HFF-Myc (cell line): ENCODE measurements around the gene HSPA12B.
A peak's percentile ranks its signal among the peaks of the same experiment; 100 is the strongest.

Experiments
- DNase-seq: peaks from one replicate; pipeline ENCODE4 v3.0.0-alpha.2; 2011; ENCODE audit warnings: low read depth; ENCODE audit errors: extremely low read depth
- H3K4me3 ChIP-seq: replicated peaks from 2 replicates; pipeline ENCODE4 v1.5.1; 2011; ENCODE audit warnings: low read depth, mild to moderate bottlenecking, control low read depth, low read length
- TF ChIP-seq, protein P1 (sequence below): IDR thresholded peaks from 2 replicates; pipeline ENCODE4 v1.5.1; 2012; ENCODE audit warnings: mild to moderate bottlenecking, low read depth, low read length, control low read depth; ENCODE audit errors: missing control alignments

The HSPA12B gene

DNA sequence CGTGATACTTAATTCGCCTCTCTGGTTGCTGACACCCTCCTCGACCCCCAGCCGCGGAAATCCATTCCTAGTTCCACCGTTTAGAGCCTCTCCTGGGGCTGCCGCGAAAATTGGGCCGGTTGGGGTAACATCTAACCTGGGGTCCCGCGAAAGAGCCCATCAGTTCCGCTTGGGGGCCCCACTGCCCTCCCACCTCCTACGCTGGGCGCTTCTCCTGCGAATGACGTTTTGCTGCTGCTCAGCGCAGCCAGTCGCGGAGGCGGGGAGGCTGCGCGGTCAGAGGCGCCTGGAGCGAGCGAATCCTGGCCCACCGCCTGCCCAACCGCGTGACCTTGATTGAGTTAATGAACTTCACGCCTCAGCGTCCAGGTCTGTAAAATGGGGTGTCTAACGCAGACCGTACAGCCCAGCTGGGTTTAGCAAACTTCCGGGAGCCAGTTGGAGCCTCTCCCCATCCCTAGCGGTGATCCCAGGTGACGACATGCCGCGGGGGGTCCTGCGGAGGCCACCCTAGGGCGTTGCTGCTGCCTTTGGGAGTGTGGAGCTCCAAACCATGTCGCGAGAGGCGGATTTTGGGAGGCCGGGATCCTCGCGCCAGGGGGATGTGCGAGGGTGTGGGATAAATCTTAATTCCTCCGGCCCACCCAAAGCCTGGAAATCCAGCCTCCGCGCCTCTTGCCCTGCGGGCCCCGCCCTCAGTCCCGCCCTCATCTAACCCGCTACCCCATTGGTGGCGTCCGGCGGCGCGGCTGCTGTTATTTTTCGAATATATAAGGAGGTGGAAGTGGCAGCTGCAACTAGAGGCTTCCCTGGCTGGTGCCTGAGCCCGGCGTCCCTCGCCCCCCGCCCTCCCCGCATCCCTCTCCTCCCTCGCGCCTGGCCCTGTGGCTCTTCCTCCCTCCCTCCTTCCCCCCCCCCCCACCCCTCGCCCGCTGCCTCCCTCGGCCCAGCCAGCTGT, 63.3 kb downstream of the HSPA12B start, which contains the start of gene CDC25B:
TSS of gene CDC25B (plus strand) at position 800 of the 958 bp plus-strand sequence. CDS start 222 bp downstream, outside the sequence.
- DNase-seq: peak; percentile 72
- TF ChIP-seq, protein P1, sequence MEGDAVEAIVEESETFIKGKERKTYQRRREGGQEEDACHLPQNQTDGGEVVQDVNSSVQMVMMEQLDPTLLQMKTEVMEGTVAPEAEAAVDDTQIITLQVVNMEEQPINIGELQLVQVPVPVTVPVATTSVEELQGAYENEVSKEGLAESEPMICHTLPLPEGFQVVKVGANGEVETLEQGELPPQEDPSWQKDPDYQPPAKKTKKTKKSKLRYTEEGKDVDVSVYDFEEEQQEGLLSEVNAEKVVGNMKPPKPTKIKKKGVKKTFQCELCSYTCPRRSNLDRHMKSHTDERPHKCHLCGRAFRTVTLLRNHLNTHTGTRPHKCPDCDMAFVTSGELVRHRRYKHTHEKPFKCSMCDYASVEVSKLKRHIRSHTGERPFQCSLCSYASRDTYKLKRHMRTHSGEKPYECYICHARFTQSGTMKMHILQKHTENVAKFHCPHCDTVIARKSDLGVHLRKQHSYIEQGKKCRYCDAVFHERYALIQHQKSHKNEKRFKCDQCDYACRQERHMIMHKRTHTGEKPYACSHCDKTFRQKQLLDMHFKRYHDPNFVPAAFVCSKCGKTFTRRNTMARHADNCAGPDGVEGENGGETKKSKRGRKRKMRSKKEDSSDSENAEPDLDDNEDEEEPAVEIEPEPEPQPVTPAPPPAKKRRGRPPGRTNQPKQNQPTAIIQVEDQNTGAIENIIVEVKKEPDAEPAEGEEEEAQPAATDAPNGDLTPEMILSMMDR: peak; percentile 24
- peak within 1 kb of the TSS; percentile 94 for H3K4me3 ChIP-seq

- H3K4me3 ChIP-seq: peak overlapping the region; percentile 94
- TF ChIP-seq, protein P1: no peak
- DNase-seq: no peak
These were observed 64.2 kb downstream of the HSPA12B start for GRCh38 chr20:3796477-3797225.

- no peak for DNase-seq
- peak overlapping the region; percentile 94 for H3K4me3 ChIP-seq
- TF ChIP-seq, protein P1: no peak
These were observed 64.7 kb downstream of the HSPA12B start for GRCh38 chr20:3797226-3797545.

DNA sequence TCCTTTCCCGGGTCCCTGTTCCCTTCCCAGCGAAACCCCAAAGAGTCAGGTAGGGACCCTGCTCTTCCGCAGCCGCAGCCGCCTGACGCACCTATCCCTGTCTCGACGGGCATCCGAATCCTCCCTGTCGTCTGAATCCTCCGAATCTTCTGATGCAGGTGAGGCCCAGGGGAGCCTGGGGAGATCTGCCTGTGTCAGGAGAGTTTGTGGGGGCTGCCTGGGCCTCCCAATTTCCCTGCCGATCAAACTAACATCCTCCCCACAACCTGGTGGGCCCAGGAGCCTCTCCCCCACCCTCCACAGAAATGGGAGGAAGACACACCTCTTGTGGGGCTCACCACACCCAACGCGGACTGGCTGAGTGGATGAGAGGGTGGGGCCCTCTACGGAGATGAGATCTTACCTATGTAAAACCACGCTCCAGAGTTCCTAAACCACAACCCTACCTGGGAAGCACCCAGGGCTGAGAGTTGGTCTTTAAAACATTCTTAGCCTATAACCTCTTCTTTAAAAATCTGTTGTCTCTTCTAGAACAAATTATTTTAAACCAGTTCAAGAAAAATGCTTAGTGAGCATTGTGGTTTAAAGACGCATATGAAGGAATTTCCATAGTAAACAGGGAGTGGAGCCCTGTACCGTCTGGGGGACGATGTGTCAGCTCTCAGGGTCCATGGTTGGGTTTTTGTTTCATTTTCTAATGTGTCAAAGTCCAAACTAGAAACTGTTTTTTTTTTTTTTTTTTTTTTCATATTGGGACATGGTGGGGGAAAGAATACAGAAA, 65.3 kb downstream of the HSPA12B start:
- peak overlapping the region; percentile 94 for H3K4me3 ChIP-seq
- TF ChIP-seq, protein P1: no peak
- DNase-seq: no peak

GRCh38 chr20:3798373-3798768, 65.9 kb downstream of the HSPA12B start:
- TF ChIP-seq, protein P1: no peak
- peak overlapping the region; percentile 94 for H3K4me3 ChIP-seq
- no peak for DNase-seq

DNA sequence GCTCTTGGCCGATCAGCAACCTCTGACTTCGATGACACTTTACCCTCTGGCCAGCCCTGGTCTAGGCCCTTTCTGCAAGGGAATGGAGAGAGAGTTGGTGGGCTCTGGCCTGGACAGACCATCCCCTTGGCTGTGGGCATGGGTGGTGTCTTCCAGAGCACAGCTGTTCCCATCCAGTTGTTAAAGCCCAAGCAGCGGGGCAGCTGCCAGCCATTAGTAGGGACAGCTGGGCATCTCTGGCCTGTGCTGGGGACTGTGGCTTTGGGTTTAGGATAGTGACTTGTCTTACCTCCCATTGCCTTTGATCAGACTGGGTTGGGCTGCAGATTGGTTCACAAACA, 66.4 kb downstream of the HSPA12B start:
- peak overlapping the region; percentile 94 for H3K4me3 ChIP-seq
- TF ChIP-seq, protein P1: no peak
- no peak for DNase-seq
